SK-N-MC (cell line): ENCODE results near the gene CALN1.

Source experiments
- EZH2 ChIP-seq: fragments of 200-600 bp; sonication (generic); IDR thresholded peaks from one replicate; pipeline ENCODE4 v1.6.1; 2017; ENCODE audit warnings: antibody characterized with exemption
- POLR2AphosphoS5 ChIP-seq: IDR thresholded peaks from 2 replicates; pipeline ENCODE4 v1.6.1; 2012; ENCODE audit warnings: mild to moderate bottlenecking, low read depth, low read length, borderline replicate concordance

DNA sequence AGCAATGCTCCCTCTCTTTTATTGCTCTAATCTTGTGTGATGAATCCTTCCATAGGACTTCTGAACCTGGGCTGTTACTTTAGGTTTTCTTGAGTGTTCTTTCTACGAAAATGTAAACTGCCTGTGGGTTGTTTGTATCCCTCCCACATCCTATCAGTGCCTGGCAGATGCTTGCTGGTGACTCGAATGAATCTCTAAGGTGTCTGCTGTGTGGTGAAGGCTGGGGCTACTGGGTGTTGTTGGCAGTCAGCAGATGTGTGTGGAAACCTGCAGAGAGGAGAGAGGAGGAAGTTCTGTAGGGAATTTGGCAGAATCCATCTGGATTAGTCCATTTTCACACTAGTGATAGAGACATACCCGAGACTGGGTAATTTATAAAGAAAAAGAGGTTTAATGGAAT, 639.4 kb downstream of the CALN1 start:
- TF ChIP-seq POLR2AphosphoS5 (no peak), EZH2 (no peak)
